H9 (cell line): Measurements from ENCODE around the gene DNAJB6. TPM values are rescaled to one million over a fixed set of nuclear protein-coding genes. Genes with fewer than 3 reads are reported as not detected.

Experiments
- DNase-seq: peaks from one replicate; pipeline ENCODE4 v3.0.0-alpha.2; 2017
- H2AFZ ChIP-seq: one replicate; pipeline ENCODE4 v1.6.1; 2013; ENCODE audit warnings: mild to moderate bottlenecking, low read length, control low read depth, moderate library complexity
- H2AK5ac ChIP-seq: 2 replicates; pipeline ENCODE4 v1.6.1; 2013; ENCODE audit warnings: low read length, control low read depth, mixed read lengths; ENCODE audit not compliant: insufficient read length
- H2BK120ac ChIP-seq: one replicate; pipeline ENCODE4 v1.6.1; 2013; ENCODE audit warnings: low read depth, mild to moderate bottlenecking, low read length, control low read depth, inconsistent platforms; ENCODE audit not compliant: poor library complexity, severe bottlenecking
- H2BK12ac ChIP-seq: 2 replicates; pipeline ENCODE4 v1.6.1; 2013; ENCODE audit warnings: low read length, control low read depth, mixed read lengths, low read depth; ENCODE audit not compliant: insufficient read length
- H2BK15ac ChIP-seq: 2 replicates; pipeline ENCODE4 v1.6.1; 2013; ENCODE audit warnings: low read depth, low read length, control low read depth
- H2BK20ac ChIP-seq: one replicate; pipeline ENCODE4 v1.6.1; 2013; ENCODE audit warnings: low read depth, mild to moderate bottlenecking, low read length, control low read depth, inconsistent platforms; ENCODE audit not compliant: poor library complexity, severe bottlenecking
- H2BK5ac ChIP-seq: 2 replicates; pipeline ENCODE4 v1.6.1; 2013; ENCODE audit warnings: low read length, control low read depth, mixed read lengths; ENCODE audit not compliant: insufficient read length
- H3K14ac ChIP-seq: 2 replicates; pipeline ENCODE4 v1.6.1; 2013; ENCODE audit warnings: low read length, control low read depth; ENCODE audit not compliant: insufficient read depth
- H3K18ac ChIP-seq: 2 replicates; pipeline ENCODE4 v1.6.1; 2013; ENCODE audit warnings: low read depth, mild to moderate bottlenecking, mixed read lengths, low read length, control low read depth; ENCODE audit not compliant: insufficient read length
- H3K23ac ChIP-seq: 2 replicates; pipeline ENCODE4 v1.6.1; 2013; ENCODE audit warnings: low read length, control low read depth, mixed read lengths, low read depth; ENCODE audit not compliant: insufficient read length
- H3K23me2 ChIP-seq: 2 replicates; pipeline ENCODE4 v1.6.1; 2013; ENCODE audit warnings: low read depth, mild to moderate bottlenecking, mixed read lengths, low read length, control low read depth; ENCODE audit not compliant: insufficient read length, poor library complexity, severe bottlenecking
- H3K27ac ChIP-seq: 2 replicates; pipeline ENCODE4 v1.5.1; 2013; ENCODE audit warnings: low read length, control low read depth, mixed read lengths, low read depth; ENCODE audit not compliant: insufficient read length
- H3K27me3 ChIP-seq: 2 replicates; pipeline ENCODE4 v1.6.1; 2013; ENCODE audit warnings: low read length, control low read depth, inconsistent platforms; ENCODE audit not compliant: insufficient read depth
- H3K4ac ChIP-seq: 2 replicates; pipeline ENCODE4 v1.6.1; 2013; ENCODE audit warnings: low read depth, mild to moderate bottlenecking, control low read depth, inconsistent platforms, low read length, moderate library complexity
- H3K4me1 ChIP-seq: 2 replicates; pipeline ENCODE4 v1.6.1; 2013; ENCODE audit warnings: low read length, control low read depth, inconsistent platforms; ENCODE audit not compliant: insufficient read depth
- H3K4me2 ChIP-seq: 2 replicates; pipeline ENCODE4 v1.6.1; 2013; ENCODE audit warnings: low read length, control low read depth, mixed read lengths; ENCODE audit not compliant: insufficient read length, insufficient read depth
- H3K56ac ChIP-seq: 2 replicates; pipeline ENCODE4 v1.6.1; 2013; ENCODE audit warnings: low read depth, mild to moderate bottlenecking, mixed read lengths, low read length, control low read depth; ENCODE audit not compliant: insufficient read length
- H3K79me1 ChIP-seq: 2 replicates; pipeline ENCODE4 v1.6.1; 2013; ENCODE audit warnings: low read depth, mild to moderate bottlenecking, moderate library complexity, low read length, control low read depth, inconsistent platforms; ENCODE audit not compliant: insufficient read depth, poor library complexity, severe bottlenecking
- H3K79me2 ChIP-seq: 2 replicates; pipeline ENCODE4 v1.6.1; 2013; ENCODE audit warnings: low read length, control low read depth, inconsistent platforms; ENCODE audit not compliant: insufficient read depth
- H3K9ac ChIP-seq: 2 replicates; pipeline ENCODE4 v1.6.1; 2013; ENCODE audit warnings: low read length, control low read depth, mixed read lengths; ENCODE audit not compliant: insufficient read length; ENCODE audit errors: extremely low read depth
- H3K9me3 ChIP-seq: one replicate; pipeline ENCODE4 v1.6.1; 2013; ENCODE audit warnings: low read depth, low read length, inconsistent platforms; ENCODE audit not compliant: control insufficient read depth
- H3T11ph ChIP-seq: one replicate; pipeline ENCODE4 v1.6.1; 2013; ENCODE audit warnings: mild to moderate bottlenecking, low read length, control low read depth, inconsistent platforms
- H4K20me1 ChIP-seq: one replicate; pipeline ENCODE4 v1.6.1; 2013; ENCODE audit not compliant: control insufficient read depth, insufficient read length, insufficient read depth
- H4K5ac ChIP-seq: 2 replicates; pipeline ENCODE4 v1.6.1; 2013; ENCODE audit warnings: low read depth, mild to moderate bottlenecking, mixed read lengths, low read length, control low read depth; ENCODE audit not compliant: insufficient read length
- H4K8ac ChIP-seq: replicated peaks from 2 replicates; pipeline ENCODE4 v1.6.1; 2013; ENCODE audit warnings: low read length, control low read depth, mixed read lengths, low read depth; ENCODE audit not compliant: insufficient read length
- H4K91ac ChIP-seq: 2 replicates; pipeline ENCODE4 v1.6.1; 2013; ENCODE audit warnings: low read depth, mild to moderate bottlenecking, moderate library complexity, mixed read lengths, low read length, control low read depth; ENCODE audit not compliant: insufficient read length
- H3K27ac Mint-ChIP-seq, 3 experiments: 2 replicates in 2 of 3; 3 replicates in 1 of 3; pipeline ENCODE4 v1.8.0; 2020 to 2021; ENCODE audit warnings: mixed read lengths in 3 of 3, mild to moderate bottlenecking in 1 of 3, moderate library complexity in 1 of 3
- H3K27me3 Mint-ChIP-seq: 2 replicates; pipeline ENCODE4 v1.8.0; 2021; ENCODE audit warnings: low read depth, mild to moderate bottlenecking, moderate library complexity, mixed read lengths
- H3K36me3 Mint-ChIP-seq, 3 experiments: 2 replicates in 2 of 3; 3 replicates in 1 of 3; pipeline ENCODE4 v1.8.0; 2020 to 2021; ENCODE audit warnings: low read depth in 3 of 3, mixed read lengths in 3 of 3; ENCODE audit not compliant: insufficient read depth in 1 of 3
- H3K4me1 Mint-ChIP-seq, 2 experiments: 2 replicates each; pipeline ENCODE4 v1.8.0; 2020; ENCODE audit warnings: mixed read lengths in 2 of 2
- H3K4me3 Mint-ChIP-seq, 2 experiments: 2 replicates in 1 of 2; 3 replicates in 1 of 2; pipeline ENCODE4 v1.8.0; 2020 to 2021; ENCODE audit warnings: mild to moderate bottlenecking in 2 of 2, mixed read lengths in 2 of 2, moderate library complexity in 1 of 2
- H3K9me3 Mint-ChIP-seq, 2 experiments: 2 replicates in 1 of 2; 3 replicates in 1 of 2; pipeline ENCODE4 v1.8.0; 2020; ENCODE audit warnings: mild to moderate bottlenecking in 2 of 2, mixed read lengths in 2 of 2, moderate library complexity in 1 of 2
- CTCF ChIP-seq: fragments of 200-600 bp; sonication (generic); conservative IDR thresholded peaks from 3 replicates; pipeline ENCODE4 v1.8.0; 2021; ENCODE audit warnings: antibody characterized with exemption, mild to moderate bottlenecking
- WGBS: extraction: QIAGEN DNeasy Blood & Tissue Kit; methylation state at CpG from one replicate; pipeline ENCODE4 v1.1.7; 2013; ENCODE audit warnings: missing lambda C conversion rate, low lambda C conversion rate, mixed read lengths; ENCODE audit not compliant: insufficient read length; ENCODE audit errors: extremely low coverage; 5-methylcytosine and 5-hydroxymethylcytosine counted together
- total RNA-seq: library from RNA; stranded (reverse); gene quantifications from 2 replicates; pipeline ENCODE4 v1.2.1, GENCODE V29; 2021

DNAJB6 gene
- total RNA-seq, 1 experiment from 2014 or later, result 215 TPM

GRCh38 chr7:157418204-157419034 is 81.6 kb downstream of the DNAJB6 start:
- Histone ChIP-seq H3K9ac (no peak overlapping the region), H3K23ac (no peak overlapping the region), H2AFZ (no peak overlapping the region), H2BK5ac (no peak overlapping the region), H3K4ac (no peak overlapping the region), H2BK15ac (no peak overlapping the region), H3K14ac (no peak overlapping the region; the same call in 1 of the 2 replicates), H4K91ac (no peak overlapping the region), H4K20me1 (no peaks in the 10 kb centered on the region), H3K56ac (no peak overlapping the region), H4K8ac (no peak overlapping the region), H3K79me2 (no peaks in the 10 kb centered on the region; the same call in 1 of the 2 replicates), H2BK20ac (no peak overlapping the region), H3K4me1 (no peaks in the 10 kb centered on the region), H2BK120ac (no peak overlapping the region), H3K79me1 (peaks cover 5% of the 10 kb centered on the region), H3K27me3 (no peaks in the 10 kb centered on the region), H2AK5ac (no peak overlapping the region), H3K23me2 (no peaks in the 10 kb centered on the region), H3K27ac (no peak overlapping the region), H3T11ph (no peak overlapping the region), H2BK12ac (no peak overlapping the region), H4K5ac (no peak overlapping the region), H3K18ac (no peak overlapping the region), H3K9me3 (no peaks in the 10 kb centered on the region), H3K4me2 (no peak overlapping the region)
- no CpG with 5 or more reads among the region's 41 CpGs for whole genome bisulfite sequencing
- no peak for DNase-seq
- peaks cover 2 to 9% of the 10 kb centered on the region in 2 experiments for H3K4me1 Mint-ChIP-seq
- no peak for TF ChIP-seq CTCF
- H3K27me3 Mint-ChIP-seq, result no peaks in the 10 kb centered on the region
- no peak overlapping the region; a peak in 1 of 5 replicates for H3K4me3 Mint-ChIP-seq
- no peak overlapping the region; a peak in 1 of 7 replicates for H3K27ac Mint-ChIP-seq
- no peaks in the 10 kb centered on the region for H3K9me3 Mint-ChIP-seq
- H3K36me3 Mint-ChIP-seq, result peaks cover 25 to 56% (median 34%) of the 10 kb centered on the region in 3 experiments; a peak in 6 of 7 replicates
